Stimulated activated CD4-positive, alpha-beta T cell treated with anti-CD3 and anti-CD28 coated beads, TNF-alpha, amount 100 ng/mL, for 24 hours (primary cell): ENCODE measurements around the gene COL21A1.

Experiments
- DNase-seq, 3 experiments: peaks; one replicate each; pipeline ENCODE4 v3.0.0-alpha.2; 2020; ENCODE audit warnings: low read depth in 3 of 3

Gene COL21A1

DNA sequence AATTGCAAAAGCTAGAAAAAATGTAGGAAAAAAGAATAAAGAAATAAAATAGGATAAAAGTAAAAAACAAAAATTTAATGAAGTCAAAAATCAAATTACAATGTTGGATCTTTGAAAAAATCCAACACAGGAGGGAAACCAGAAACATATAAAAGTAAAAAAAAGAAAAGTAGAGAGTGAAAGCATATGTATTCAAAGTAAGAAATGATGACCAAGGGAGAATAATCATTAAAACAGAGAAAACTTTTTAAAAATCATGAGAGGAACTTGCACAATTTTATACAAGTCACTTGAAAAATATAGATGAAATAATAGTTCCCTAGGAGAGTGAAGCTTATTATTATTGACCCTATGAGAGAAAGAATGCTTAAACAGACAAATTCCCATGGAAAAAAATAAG, 138.2 kb downstream of the COL21A1 start:
- no peak for DNase-seq

DNA sequence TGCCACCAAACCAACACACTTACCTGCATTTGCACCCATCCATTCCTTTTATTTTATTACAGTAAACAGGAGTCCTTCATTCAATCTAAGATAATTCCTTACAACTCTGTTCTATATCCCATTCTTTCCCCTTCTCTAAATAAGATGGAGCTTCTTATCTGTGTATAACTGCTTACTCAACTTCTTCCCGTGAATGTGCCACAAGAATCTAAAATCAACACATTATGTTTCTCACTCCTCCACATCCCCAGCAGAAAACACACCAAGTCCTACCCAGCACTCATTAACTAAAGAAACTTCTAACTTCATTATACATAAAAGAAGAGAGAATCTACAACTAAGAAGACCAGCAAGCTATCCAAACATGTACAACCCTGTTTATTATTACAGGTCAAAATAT, 141.1 kb downstream of the COL21A1 start:
- no peak for DNase-seq

DNA sequence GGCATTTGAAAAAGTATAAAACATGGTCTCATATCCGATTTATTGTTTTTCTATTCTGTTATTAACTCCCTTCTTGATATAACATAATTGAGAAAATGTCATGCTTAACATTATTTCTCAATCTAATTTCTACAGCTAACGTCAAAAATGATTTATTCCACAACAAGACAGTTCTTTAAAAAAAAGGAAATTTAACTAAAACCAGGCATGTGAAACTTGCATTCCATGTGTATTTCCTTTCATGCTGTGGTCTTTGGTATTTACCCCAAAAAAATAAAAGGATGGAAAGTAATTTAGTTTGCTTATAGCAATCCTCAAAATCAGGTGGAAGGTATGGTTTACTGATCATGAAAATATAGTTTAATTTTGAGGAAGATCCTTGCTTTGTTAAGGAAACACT, 142.8 kb downstream of the COL21A1 start:
- no peak for DNase-seq

DNA sequence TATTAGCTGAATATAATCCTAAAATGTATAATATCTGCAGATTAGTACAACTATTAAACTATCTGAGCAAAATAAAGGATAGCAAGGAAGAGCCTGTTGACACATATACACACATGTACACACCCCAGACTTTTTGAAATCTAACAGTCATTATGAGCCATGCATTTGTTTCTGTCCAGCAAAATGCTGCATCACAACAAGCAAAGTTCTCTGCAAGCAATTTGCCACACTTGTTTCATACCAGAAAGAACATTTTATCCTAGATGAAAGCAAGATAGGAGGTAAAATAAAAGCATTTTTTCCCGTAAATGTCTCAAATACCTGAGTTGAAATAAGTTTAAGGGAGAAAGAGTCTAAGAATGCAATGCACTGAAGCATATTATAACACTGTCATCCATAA, 145.2 kb downstream of the COL21A1 start:
- DNase-seq, result no peak

DNA sequence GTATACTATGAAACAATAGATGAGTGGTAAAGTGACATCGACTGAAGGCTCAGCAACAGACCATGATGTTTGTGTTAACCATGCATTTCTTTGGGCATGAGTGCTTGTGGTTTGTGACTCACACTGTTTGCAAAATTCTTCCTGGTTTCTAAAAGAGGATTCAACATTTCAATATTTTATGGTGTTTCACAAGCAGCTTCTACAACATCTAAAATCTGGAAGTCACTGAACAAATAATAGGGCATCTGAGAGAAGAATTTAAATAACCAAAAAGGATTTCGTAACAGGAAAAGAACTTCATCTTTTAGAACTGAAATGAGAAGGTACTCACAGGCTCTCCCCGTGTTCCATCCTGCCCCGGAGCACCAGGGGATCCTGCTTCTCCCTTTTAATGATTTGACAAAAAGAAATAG, 146.2 kb downstream of the COL21A1 start:
- DNase-seq, result no peak

DNA sequence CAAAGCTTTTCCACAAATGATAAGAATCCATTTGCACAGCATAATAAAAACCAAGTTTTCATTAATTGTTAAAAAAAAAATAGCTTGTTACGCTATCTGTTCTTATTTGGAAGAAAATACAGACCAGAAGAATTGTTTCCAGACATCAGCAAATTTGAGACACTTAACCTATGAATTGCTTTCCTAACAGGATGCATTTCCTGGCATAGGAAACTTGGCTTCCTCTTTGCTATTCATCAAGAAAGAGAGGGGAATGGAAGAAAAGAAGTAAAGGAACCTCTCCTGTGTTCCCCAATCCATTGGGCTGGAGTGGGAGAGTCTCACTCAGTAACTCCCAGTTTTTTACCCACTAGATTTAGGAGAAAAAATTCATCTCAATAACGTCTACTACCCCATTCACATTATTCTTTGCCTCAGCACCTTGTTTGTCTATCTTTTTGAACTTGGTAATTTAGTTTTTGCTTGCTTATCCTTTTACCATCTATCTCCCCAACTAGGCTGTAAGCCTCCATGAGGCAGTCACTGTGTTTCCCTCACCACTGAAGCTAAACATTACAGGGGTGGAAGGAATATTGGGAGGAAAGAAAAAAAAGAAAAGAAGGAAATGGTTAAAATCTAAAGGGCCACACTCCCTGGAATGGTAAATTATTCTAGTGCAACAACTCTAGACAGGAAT, 150.3 kb downstream of the COL21A1 start:
- DNase-seq, result no peak

DNA sequence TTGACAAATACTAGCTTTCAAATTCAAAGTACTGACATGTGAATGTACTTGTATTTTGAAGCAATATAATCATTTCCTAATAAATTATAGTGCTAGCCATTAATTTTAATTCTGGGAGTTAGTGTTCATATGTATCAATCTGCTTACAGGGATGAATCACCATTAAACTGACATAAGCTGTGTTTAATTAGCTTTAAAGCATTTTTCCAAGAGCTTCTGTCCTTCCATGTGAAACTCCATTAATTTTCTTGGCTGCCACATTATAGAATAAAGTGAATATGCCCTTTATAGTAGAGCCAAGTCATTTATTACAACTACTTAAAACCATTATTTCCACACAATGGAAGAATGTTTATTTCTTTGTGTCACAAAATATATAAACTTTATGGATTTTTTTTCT, 150.8 kb downstream of the COL21A1 start:
- no peak for DNase-seq

DNA sequence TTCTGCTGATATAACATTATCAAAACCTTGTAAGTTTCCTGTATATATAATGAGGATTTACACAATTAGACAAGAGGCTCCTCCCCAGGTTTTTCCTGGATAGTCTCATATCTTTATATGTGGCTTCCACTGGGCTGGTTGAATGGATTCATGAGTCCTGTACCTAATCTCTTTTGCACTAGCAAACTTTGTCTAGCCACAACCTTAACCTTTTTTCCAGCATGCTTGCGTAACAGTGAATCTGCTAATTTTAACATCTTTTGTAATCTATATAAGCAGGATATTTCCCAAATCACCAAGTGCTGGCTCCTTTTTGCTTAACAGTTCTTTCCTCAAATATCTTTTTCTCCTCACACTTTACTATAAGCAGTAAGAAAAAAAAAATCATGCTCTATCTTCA, 153.6 kb downstream of the COL21A1 start:
- DNase-seq, result no peak

DNA sequence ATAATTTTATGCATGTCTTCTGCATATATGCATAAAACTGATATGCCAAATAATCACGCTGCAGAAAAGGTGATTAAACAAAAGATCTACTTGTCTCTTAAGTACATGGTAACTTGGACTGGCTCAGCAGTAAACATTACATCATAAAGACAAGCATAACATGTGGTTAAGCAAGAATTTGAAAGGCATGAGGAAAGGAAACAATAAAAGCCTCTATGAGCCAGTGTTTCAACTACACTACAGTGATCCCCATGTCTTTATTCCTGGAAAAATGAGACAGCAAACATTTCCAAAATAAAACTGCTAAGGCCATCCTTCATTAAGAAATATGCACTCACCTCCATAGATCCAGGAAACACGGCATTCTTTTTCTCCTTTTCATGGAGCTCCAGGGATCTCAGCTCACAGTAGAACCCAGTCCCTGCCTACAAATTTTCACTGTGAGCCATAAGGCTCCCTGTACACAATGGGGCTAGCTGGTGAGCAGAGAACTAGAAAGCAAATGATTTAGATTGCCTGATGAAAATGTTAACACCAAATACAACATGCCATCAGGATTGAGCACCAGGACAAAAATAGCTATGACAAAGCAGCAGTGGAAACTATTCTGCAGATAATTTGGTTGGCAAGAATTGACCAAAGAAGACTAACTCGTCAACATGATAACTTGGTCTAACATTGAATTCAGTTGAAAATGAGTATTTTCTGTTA, 156.1 kb downstream of the COL21A1 start:
- no peak for DNase-seq

DNA sequence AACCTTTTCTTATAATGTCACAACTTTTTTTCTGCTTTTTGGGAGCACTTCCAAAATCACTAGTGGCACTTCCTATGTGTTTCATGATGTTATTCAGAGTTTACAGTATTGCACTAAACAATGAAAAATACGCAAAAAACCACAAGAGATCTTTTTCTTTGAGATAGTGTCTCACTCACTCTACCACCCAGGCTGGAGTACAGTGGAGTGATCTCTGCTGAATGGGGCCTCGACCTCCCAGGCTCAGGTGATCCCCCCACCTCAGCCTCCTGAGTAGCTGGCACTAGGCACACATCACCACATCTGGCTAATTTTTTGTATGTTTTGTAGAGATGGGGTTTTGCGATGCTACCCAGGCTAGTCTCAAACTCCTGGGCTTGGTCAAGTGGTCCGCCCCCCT, 158.7 kb downstream of the COL21A1 start:
- DNase-seq, result no peak

DNA sequence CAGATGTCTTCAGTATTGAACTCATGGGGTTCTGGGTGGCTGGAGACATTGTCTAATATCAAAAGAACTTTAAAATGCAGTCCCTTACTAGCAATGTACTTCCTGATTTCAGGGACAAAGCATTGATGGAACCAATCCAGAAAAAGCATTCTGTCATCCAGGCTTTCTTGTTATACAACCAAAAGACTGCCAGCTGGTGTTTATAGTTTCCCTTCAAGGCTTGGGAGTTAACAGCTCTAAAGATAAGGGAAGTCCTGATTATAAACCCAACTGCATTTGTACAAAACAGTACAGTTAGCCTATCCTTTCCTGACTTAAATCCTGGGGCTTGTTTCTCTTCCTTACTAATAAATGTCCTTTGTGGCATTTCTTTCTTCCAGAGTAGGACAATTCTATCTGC, 160.0 kb downstream of the COL21A1 start:
- no peak for DNase-seq

DNA sequence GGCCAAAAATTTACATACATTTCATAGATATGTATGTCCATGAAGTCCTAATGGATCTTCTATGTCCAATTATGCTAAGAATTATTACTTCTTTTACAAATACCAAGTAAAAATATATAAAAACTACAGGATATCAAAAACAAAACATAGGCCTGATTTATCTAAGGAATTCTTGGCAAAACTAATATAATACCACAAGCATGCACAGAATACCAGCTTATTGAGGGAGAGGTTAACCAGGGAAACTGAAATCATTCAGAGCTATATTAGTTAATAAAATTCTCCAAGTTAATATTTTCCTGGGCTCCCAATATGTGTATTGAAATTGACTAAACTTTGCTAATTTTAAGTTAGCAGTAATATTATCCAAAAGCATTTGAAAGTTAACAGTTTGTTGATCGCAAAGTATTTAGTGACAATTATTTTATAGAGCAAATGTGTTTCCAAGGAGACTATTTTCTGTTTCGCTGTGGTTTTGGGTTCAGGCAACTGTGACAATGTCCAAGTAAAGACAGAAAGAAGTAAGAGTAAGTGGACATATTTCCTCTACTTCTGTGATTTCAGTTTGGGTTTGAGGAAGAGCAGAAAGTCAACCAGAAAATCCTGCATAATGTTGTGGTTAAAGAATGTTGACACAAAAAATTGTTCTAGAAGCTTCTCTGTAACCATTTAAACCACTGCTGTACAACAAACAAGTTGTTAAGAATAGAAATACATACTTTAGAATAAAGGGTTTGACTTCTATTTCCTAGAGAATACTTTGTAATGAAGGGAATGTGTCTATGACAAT, 167.4 kb downstream of the COL21A1 start:
- no peak for DNase-seq

DNA sequence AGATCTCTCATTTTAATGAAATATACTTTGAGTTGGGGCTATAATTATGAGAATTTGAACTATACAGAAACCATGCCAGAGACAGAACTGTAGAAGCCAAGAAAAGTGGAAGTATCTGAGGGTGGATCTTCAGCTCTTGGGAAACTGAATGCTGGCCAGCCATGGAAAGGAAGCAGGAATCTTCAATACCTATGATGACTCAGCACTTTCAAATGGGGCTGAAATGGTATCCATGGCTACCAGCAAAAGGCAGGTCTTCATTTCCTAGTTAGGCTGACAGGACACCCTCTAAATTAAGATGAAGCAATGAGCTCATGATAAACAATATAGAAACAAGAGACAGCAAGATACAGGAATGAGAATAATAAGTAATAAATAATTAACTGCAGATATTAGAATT, 171.3 kb downstream of the COL21A1 start:
- DNase-seq, result no peak

DNA sequence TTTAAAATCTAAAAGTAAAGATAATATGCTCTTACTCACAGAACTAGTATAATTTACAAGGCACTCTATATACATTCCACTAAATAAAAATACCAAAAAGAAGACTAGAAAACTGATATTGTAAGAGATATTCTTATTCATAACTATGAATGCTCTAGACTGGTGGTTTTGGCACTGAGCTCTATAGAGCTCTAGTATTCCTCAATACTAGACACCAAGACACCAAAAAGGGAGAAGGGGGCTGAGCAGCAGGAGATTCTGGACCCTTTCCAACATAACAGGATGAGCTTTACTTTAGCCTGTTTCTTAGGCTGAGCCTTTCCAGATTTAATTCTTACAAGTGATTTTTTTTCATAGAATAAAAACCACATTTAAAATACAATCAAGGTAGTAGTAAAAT, 173.6 kb downstream of the COL21A1 start:
- DNase-seq, result no peak

DNA sequence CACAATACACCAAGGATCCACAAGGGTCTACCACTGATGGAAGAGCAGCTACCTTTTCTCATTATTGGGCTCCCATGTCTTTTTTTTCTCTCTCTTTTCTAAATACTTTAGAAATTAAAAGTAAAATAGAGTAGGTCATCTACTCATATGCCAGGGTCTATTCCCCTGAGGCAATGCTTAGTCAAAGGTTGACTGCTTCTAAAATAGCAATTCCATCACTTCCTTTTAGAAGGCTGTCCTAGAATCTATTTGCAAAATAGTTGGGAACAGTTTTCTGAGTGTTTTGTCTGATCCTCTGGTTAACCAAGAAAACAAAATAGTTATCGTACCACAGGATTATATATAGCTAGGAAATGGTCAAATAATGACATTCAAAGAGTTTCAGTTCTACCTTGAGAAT, 174.1 kb downstream of the COL21A1 start:
- DNase-seq, result no peak

DNA sequence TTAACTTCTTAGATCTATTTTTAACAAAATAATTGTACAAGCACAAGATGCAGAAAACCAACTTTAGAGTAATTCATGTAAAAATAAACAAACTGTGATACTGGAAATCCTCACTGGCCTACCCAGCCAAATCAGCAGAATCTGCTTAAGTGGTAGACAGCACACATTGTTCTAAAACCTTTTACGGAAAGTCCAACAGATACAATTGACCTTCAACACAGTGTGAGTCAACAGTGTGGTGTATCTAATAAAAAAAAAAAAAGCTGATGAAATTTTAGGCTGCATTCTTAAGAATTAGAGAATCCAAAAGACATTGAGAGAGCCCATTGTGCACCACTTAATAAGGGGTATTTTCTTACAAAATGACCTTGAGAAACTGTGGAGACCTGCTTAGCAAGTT, 174.5 kb downstream of the COL21A1 start:
- DNase-seq, result no peak

DNA sequence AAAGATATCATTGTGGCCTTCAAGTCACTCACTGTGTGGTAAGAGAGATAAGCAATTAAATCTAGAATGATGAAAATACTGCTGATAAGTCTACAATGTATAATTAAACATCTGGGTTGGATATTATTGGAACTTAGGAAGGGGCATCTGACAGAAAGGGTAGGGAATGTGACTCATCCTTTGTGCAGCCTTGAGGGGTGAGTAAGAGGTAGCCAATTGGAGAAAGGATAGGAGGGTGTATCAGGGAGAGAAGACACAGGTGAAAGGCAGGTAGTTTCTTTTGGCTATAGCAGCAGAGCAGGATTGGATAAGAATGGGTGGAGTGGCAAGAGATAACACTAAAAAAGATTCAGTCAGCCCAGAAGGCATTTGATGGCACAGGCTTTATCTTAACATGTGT, 182.0 kb downstream of the COL21A1 start:
- no peak for DNase-seq

DNA sequence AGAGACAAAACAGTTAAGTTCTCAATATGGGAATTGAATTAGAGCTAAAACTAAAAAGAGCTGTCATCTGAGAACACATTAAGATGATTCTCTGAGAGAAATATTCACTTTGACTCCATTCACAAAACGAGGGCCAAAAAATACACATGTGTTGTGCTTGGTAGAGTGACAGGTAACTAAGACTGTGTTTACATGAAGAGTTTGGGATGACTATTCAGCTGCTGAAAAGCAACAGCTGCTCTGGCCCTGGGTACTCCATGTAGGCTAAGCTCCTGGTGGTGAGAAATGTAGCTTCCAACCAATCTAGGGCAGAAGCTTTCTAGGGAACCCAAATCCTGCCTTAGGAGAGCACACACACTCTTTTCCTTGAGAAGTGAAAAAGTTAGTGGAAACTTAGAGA, 184.5 kb downstream of the COL21A1 start:
- no peak for DNase-seq

DNA sequence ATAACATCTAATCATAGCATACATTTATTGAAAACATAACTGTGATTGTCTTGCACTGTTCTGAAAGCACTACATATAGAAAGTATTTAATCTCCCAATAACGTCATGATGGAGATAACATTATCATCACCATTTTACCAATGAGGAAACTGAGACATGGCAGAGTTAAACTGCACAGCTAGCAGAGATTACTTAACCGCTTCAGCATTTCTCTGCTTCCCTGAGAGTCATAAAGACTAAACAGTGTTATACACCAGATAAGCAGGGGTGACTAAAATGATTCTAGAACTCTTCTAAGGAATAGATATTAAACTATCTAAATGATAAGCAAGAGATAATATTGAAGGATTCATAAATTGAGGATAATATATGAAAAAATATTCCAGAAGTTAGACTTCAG, 188.7 kb downstream of the COL21A1 start:
- no peak for DNase-seq

DNA sequence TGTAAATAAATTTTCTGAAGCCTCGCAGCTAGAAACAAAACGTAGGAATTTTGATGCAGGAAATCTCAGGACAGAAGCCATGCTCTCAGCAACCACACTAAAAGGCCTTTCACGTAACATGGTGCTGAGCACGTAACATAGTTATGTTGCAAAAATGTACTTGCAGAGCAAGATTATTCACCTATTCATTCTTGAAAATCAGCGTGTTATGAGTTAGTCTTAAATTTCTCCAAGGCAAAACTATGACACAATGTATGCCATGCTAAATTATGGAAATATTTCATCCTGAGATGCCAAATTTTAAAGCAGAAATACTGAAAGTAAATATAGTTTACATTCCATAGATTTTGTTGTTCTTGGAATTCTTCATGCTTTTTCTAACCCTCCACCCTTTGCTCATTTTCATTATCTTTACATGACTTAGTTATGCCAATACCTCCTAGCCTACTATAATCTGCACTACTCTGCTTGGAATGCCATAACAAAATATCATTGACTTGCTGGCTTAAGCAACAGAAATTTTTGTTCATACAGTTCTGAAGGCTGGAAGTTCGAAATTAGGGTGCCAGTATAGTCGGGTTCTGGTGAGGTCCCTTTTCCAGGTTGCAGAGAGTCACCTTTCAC, 192.2 kb downstream of the COL21A1 start:
- DNase-seq, result no peak

DNA sequence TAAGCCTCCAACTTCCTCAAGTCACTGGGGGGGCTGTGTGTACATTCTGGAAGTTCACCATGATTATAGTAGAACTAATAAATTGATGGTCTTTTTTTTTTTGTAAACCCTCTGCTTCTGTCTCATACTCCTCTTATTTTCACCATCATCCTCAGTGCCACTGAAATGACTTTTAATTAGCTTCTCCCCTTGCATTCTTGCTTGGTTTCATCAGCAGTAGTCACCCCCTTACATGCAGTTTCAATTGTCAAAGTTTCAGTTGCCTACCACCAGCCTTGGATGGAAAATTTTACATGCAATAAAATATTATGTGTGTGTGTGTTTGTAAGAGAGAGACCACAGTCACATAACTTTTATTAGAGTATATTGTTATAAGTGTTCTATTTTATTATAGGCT, 196.2 kb downstream of the COL21A1 start:
- DNase-seq, result no peak

DNA sequence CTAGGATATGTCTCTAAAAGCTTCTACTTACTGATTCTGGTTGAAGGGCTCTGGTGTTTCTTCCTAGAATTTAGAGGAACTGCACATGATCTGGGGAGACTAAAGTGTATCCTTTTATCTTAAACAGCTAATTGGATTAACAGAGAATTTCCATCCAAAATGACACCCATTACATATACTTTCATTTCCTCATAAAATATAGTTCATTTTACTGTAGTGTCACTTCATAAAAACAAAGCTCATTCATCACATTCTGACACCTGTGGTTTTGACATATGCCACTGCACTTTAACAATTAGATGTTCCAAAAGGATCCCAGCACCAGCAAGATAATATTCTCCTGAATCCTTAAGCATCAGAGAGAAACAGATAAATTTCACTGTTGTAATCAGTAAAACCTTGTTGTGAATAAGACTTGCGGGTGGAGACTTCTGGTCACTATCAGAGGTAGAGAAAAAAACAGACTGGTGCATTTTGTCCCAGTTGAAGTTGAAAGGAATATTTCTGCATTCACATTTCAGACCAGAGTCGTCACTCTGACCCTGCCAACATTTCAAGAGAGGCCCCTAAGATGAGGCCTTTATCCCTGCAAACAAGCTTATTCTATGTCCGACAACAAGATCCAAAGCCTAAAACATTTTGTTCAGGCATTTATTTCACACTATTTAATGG, 196.7 kb downstream of the COL21A1 start:
- no peak for DNase-seq
